Stimulated activated CD8-positive, alpha-beta memory T cell treated with anti-CD3 and anti-CD28 coated beads, Interleukin-12 subunit alpha, Interleukin-12 subunit beta, amount 100 ng/mL, for 1 hour (primary cell): ENCODE results near the gene ANKDD1A.

Source experiments
- DNase-seq: peaks from one replicate; pipeline ENCODE4 v3.0.0-alpha.2; 2020; ENCODE audit warnings: low read depth

Gene ANKDD1A

GRCh38 chr15:64895285-64896065, 16.2 kb upstream of the ANKDD1A start:
- no peak for DNase-seq

GRCh38 chr15:64896371-64897069, 15.2 kb upstream of the ANKDD1A start:
- DNase-seq: no peak

DNA sequence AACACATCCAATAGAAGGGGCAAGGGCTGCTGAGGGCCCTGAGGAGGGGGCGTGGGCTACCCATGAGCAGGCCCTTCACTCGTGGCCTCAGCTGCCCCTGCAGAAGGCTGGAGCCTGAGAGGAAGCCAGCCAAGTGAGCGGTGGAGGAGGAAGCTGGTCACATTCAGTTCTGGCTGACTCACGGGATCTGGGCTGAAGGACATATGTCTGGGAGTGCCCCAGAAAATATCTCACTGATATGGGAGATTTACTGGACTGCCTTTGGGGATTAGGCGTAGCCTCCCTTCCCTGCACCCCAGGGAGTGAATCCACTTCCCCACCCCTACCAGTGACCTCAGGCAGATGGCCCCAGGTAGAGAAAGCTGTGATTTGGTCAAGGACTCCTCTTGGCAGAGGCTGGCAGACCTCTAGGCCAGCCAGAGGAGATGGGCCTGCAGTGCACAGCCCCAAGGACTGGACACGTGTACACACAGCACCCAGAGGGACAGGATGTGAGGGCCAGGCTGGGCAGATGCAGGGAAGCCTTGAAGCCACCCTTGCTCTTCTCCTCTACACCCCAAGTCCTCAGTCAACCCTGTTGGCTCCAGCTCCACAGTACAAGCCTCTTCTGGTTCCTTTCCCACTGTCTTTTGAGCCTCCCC, 14.2 kb upstream of the ANKDD1A start:
- no peak for DNase-seq

- no peak for DNase-seq
Observed at GRCh38 chr15:64898406-64898805, 13.3 kb upstream of the ANKDD1A start.

GRCh38 chr15:64901141-64901540, 10.6 kb upstream of the ANKDD1A start:
- no peak for DNase-seq

GRCh38 chr15:64901914-64902313, 9.8 kb upstream of the ANKDD1A start:
- no peak for DNase-seq

- no peak for DNase-seq
Observed at GRCh38 chr15:64902863-64903262, 8.8 kb upstream of the ANKDD1A start.

DNA sequence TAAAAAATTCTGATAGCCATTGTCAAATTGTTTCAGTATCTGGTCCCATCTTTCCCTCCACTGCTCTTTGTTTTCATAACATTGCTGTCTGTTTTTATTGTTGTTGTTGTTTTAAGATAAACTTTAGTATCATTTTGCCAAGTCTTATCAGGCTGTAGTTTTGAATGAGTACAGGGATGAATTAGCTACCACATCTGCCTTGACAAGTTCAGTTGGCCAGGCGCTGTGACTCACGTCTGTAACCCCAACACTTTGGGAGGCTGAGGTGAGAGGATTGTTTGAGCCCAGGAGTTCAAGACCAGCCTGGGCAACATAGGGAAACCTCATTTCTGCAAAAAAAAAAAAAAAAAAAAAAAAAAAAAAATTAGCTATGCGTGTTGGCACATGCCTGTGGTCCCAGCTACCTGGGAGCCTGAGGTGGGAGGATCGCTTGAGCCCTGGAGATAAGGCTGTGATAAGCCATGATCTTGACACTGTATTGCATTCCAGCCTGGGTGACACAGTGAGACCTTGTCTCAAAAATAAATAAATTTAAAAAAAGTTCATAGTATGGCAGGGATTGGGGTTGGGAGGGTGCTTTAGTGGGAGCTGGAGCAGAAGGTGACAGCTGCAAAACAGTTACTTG, 8.3 kb upstream of the ANKDD1A start:
- DNase-seq: no peak

DNA sequence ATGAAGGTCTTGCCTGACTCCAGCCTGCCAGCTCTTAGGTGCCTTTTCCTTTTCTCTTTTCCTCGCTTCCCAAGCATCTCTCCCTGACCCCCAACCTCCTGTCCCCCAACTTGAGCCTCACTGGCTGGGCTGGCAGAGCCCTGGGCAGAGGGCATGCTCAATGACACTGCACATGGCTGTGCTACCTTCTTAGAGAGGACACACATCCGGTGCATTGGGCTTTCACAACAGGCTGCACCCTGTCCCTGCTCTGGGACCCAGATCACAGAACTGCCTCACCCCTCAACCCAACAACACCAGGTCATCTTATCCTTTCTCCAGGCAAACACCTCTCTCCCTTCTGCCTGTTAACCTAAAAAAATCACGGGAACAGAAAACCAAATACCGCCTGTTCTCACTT, 7.5 kb upstream of the ANKDD1A start:
- no peak for DNase-seq

DNA sequence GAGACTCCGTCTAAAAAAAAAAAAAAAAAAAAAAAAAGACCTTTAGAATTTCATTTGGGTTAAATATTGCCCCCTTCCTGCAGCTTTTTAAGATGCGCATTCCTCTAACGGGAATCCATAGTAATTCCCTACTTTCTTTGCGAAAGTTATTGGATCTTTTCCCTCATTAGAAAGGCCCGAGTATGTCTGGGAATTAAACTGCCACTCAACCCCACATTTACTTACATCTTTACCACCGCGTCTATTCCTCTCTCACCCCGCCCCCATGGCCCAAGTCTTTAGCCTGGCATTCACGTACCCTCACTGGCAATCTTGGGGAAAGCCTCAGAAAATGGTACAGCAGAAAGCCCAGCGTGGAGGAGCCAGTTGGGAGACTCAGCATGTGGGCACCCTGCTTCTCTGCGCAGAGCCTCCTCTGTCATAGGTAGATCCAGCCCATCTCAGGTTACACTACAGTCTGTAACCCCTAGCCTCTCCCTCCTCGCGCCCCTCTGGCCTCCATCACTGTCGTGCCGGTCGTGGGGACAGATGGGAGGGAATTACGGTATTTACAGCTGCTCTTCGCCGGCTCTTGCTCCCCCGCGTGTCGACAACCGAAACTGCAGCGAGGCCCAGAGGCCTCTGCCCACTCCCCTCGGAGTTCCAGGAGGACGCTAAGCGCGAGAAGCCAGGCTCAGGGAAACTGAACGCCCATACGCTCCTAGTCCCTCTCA, 6.4 kb upstream of the ANKDD1A start:
- DNase-seq: peak; percentile 61

GRCh38 chr15:64905941-64906340, 5.8 kb upstream of the ANKDD1A start:
- DNase-seq: no peak

DNA sequence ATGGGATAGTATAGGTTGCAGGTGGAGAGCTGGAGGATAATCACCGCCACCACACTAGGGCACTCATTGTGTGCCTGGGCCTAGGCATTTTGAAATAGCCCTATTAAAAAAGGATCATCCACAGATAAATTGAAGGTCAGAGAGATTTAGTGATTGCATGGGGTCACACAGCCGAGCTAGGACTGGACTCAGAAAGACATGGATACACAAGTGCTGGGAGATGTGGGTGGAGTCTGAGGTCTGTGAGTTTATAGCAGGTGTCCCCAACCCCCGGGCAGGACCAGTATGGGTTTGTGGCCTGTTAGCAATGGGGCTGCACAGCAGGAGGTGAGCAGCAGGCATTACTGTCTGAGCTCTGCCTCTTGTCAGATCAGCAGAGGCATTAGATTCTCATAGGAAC, 5.3 kb upstream of the ANKDD1A start:
- no peak for DNase-seq

GRCh38 chr15:64907991-64908390, 3.7 kb upstream of the ANKDD1A start:
- no peak for DNase-seq

DNA sequence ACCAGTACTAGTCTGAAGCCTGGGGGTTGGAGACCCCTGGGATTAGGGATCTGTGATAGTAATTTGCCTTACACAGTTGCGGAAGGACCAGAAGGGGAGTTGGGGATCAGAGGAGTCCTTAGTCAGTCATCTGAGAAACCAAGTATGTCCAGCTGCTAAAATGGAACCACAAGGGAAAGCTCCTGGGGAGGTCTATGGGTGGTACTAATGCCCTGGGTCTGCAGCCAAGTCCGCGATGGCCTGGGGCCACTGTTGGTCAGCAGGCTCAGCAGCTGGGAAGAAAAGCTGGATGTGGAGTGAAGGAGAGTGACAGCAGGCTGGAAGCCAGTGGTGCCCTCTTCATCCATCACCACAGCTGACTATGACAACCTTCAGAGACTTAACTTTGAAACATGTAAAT, 2.2 kb upstream of the ANKDD1A start:
- DNase-seq: no peak

GRCh38 chr15:64912379-64913325, 950 bp downstream of the ANKDD1A start:
- DNase-seq: no peak

DNA sequence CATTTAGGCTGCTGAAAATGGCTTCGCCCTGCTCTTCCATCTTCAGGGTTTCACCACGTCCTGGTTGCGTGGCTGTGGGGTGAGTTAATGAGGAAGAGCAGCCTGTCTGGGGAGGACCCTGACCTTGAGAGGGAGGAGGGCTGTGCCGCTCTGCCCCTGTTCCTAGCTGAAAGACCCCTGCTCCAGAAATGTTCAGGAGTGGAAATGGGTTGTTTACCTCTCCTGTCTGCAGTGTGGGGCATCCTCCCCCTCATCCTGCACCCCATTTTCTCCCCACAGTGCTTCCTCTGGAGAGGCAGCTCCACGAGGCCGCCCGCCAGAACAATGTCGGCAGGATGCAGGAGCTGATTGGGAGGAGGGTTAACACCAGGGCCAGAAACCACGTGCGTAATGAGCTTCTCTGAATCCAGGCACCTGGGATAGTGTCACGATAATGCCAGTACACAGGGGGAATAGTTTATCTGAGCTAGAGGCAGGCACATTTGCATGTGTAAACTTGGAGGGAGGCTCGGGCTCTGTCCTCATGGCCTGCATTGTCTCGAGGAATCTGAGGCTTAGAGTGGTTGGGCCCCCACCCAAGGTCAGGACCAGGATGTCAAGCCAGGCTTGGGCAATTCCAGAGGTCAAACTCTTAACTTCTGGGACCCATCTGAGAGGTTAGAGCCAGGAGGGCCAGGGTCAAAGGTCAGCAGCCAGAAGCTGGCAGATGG, 4.0 kb downstream of the ANKDD1A start:
- DNase-seq: no peak

DNA sequence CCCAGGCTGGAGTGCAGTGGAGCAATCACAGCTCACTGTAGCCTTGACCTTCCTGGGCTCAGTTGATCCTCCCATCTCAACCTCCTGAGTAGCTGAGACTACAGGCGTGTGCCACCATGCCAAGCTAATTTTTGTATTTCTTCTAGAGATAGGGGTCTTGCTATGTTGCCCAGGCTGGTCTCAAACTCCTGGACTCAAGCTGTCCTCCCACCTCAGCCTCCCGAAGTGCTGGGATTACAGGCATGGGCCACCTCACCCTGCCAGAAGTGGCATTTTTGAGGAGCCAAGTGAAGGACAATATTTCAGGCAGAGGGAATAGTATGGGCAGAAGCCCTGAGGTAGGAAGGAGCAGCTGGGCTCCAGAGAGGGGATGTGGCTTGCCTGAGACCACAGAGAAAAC, 4.7 kb downstream of the ANKDD1A start:
- DNase-seq: no peak

DNA sequence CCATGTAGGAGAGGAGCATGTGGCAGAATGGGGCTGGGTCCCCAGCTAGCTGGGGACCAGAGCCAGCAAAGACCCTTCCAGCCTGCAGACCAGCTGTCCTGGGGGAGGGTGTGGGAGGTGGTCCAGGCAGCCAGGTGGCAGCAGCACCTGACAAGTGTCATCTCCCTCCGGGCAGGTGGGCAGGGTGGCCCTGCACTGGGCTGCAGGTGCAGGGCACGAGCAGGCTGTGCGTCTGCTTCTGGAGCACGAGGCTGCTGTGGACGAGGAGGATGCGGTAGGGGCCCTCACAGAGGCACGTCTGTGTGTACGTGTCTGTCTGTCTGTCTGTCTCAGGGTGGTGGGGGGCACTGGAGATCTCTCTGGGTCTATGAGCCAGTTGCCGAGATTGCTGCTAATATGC, 5.5 kb downstream of the ANKDD1A start:
- no peak for DNase-seq

GRCh38 chr15:64919721-64920120, 8.0 kb downstream of the ANKDD1A start:
- DNase-seq: no peak

- no peak for DNase-seq
Observed at GRCh38 chr15:64921711-64922110, 10.0 kb downstream of the ANKDD1A start.
